K562 (cell line): ENCODE results near the gene SYCP3. TPM values are rescaled to one million over a fixed set of nuclear protein-coding genes. Genes with fewer than 3 reads are reported as not detected.

ENCODE experiments used
- CBX3 ChIP-seq, 2 experiments: IDR thresholded peaks; 1 replicate in 1 of 2; 2 replicates in 1 of 2; pipeline ENCODE4 v1.6.1; 2012; ENCODE audit warnings: inconsistent platforms in 2 of 2, low read length in 2 of 2, borderline replicate concordance in 1 of 2, control low read depth in 1 of 2
- DIDO1 ChIP-seq: fragments of 450-650 bp; IDR thresholded peaks from 2 replicates; pipeline ENCODE4 v1.6.1; 2016; ENCODE audit warnings: low read depth, missing biosample characterization, missing genetic modification characterization
- FOXJ3 ChIP-seq: sonication (generic); formaldehyde crosslinking; IDR thresholded peaks from 2 replicates; pipeline ENCODE4 v1.4.0; 2020; ENCODE audit warnings: mild to moderate bottlenecking, missing genetic modification reagents
- GATA2 ChIP-seq: sonication (generic); formaldehyde crosslinking; IDR thresholded peaks from 2 replicates; pipeline ENCODE4 v1.4.0; 2020; ENCODE audit warnings: mild to moderate bottlenecking, missing genetic modification reagents
- RNF2 ChIP-seq: sonication (generic); IDR thresholded peaks from 2 replicates; pipeline ENCODE4 v1.6.1; 2016
- TFAP4 ChIP-seq: sonication (generic); formaldehyde crosslinking; IDR thresholded peaks from 2 replicates; pipeline ENCODE4 v1.8.0; 2022; ENCODE audit warnings: missing genetic modification reagents, mild to moderate bottlenecking, moderate library complexity, borderline replicate concordance
- YBX1 ChIP-seq: fragments of 450-650 bp; IDR thresholded peaks from 2 replicates; pipeline ENCODE4 v1.7.1; 2016; ENCODE audit warnings: mild to moderate bottlenecking
- ZNF143 ChIP-seq: sonication (generic); formaldehyde crosslinking; IDR thresholded peaks from 2 replicates; pipeline ENCODE4 v1.9.0; 2022; ENCODE audit warnings: mild to moderate bottlenecking, missing genetic modification reagents
- ZNF274 ChIP-seq: IDR thresholded peaks from 2 replicates; pipeline ENCODE4 v1.6.1; 2011; ENCODE audit warnings: low read depth, mild to moderate bottlenecking, low read length, moderate library complexity, borderline replicate concordance
- ZNF586 ChIP-seq: fragments of 450-650 bp; formaldehyde crosslinking; conservative IDR thresholded peaks from 2 replicates; pipeline ENCODE4 v1.4.0; 2020; ENCODE audit warnings: mild to moderate bottlenecking, moderate library complexity
- ZNF696 ChIP-seq: fragments of 250-450 bp; sonication (Bioruptor Pico); conservative IDR thresholded peaks from 2 replicates; pipeline ENCODE4 v1.4.0; 2020; ENCODE audit warnings: mild to moderate bottlenecking, moderate library complexity
- polyA plus RNA-seq, 8 experiments: library from polyadenylated mRNA; depleted of rRNA in 4 of 8; stranded (reverse) in 5 of 8; unstranded in 3 of 8; fragments of >200 nt; fragmentation: Nextera tagmentation in 2 of 8; fragmentation: Illumina TruSeq in 1 of 8; extraction: Ambion mirVana in 2 of 8; extraction: Trizol in 1 of 8; gene quantifications; 2 replicates each; pipeline versions ENCODE4 v1.2.1 to v1.2.3, GENCODE V29; 2011 to 2014; ENCODE audit warnings: inconsistent platforms in 1 of 8, missing spikeins in 1 of 8
- total RNA-seq, 7 experiments: library from RNA; depleted of rRNA in 6 of 7; stranded (reverse); fragments of >200 nt in 6 of 7; fragmentation: Illumina TruSeq in 2 of 7; extraction: Trizol in 2 of 7; gene quantifications; 2 replicates each; pipeline versions ENCODE4 v1.2.1 to v1.2.3, GENCODE V29; 2011 to 2021; ENCODE audit warnings: low replicate concordance in 1 of 7
- TF ChIP-seq, protein P1 (sequence below): sonication (generic); formaldehyde crosslinking; IDR thresholded peaks from 2 replicates; pipeline ENCODE4 v1.8.0; 2022; ENCODE audit warnings: mild to moderate bottlenecking, missing genetic modification reagents
- TF ChIP-seq, protein P2 (sequence below): fragments of 250-450 bp; sonication (Bioruptor Pico); IDR thresholded peaks from 2 replicates; pipeline ENCODE4 v1.8.0; 2021; ENCODE audit warnings: moderate library complexity, mild to moderate bottlenecking, inconsistent platforms

The SYCP3 gene
- total and polyA plus RNA-seq, 9 of the 15 experiments (the other 6 are each of a cell fraction or from before 2014, with no cell fraction given), result 0.11 to 0.25 (median 0.22) TPM; not detected in 4

DNA sequence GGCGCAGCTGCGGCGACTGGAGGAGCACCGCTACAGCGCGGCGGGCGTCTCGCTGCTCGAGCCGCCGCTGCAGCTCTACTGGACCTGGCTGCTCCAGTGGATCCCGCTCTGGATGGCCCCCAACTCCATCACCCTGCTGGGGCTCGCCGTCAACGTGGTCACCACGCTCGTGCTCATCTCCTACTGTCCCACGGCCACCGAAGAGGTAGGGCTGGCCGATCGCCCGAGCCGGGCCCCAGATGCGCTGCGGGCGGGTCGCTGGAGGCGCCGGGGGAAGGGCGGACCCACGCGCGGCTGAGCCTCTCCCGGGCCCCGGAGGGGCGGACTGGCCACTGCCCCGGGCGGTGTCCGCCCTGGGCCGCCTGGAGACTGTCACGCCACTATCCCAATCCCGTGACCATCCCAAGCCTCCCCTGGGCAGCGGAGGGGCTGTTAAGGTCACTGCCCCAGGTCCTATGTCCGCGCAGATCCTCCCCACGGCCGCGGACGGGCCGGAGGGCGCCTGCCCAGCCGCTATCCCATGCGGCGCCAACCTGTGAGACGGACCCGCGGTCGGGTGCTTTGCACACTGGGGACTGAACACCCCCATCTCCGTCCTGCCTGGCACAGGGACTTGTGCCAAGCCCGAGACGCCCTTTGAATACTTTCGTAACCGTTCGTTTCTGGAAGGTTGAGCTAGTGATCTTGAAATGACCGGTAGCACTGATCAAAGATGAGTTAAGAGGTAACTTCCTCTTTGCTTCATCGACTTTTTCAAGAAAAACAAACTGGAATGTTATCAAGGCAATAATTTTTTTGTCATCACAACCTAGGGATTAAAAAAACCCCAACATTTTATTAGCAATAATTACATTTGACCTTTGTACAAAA lies 41.1 kb downstream of the SYCP3 start (continued):
- TF ChIP-seq ZNF274 (no peak), CBX3 (IDR thresholded peaks at IDR 0.05; ENCODE audit: borderline replicate concordance in 1 of 2, low read length in 2 of 2) (no peak), DIDO1 (tag) (no peak), TFAP4 (peak; percentile 44; the same call in 1 of the 2 replicates), ZNF143 (no peak), ZNF586 (CRISPR knock-in tag) (no peak), ZNF696 (CRISPR knock-in tag) (no peak), YBX1 (no peak), GATA2 (CRISPR knock-in tag) (peak; percentile 67), RNF2 (0 out of 2 replicates have a peak, but pooled peaks have one; percentile 13), FOXJ3 (CRISPR knock-in tag) (no peak)
- TF ChIP-seq, protein P1, sequence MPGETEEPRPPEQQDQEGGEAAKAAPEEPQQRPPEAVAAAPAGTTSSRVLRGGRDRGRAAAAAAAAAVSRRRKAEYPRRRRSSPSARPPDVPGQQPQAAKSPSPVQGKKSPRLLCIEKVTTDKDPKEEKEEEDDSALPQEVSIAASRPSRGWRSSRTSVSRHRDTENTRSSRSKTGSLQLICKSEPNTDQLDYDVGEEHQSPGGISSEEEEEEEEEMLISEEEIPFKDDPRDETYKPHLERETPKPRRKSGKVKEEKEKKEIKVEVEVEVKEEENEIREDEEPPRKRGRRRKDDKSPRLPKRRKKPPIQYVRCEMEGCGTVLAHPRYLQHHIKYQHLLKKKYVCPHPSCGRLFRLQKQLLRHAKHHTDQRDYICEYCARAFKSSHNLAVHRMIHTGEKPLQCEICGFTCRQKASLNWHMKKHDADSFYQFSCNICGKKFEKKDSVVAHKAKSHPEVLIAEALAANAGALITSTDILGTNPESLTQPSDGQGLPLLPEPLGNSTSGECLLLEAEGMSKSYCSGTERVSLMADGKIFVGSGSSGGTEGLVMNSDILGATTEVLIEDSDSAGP (CRISPR knock-in tag), result no peak
- TF ChIP-seq, protein P2, sequence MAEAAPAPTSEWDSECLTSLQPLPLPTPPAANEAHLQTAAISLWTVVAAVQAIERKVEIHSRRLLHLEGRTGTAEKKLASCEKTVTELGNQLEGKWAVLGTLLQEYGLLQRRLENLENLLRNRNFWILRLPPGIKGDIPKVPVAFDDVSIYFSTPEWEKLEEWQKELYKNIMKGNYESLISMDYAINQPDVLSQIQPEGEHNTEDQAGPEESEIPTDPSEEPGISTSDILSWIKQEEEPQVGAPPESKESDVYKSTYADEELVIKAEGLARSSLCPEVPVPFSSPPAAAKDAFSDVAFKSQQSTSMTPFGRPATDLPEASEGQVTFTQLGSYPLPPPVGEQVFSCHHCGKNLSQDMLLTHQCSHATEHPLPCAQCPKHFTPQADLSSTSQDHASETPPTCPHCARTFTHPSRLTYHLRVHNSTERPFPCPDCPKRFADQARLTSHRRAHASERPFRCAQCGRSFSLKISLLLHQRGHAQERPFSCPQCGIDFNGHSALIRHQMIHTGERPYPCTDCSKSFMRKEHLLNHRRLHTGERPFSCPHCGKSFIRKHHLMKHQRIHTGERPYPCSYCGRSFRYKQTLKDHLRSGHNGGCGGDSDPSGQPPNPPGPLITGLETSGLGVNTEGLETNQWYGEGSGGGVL, result no peak
